Activated CD4-positive, alpha-beta T cell treated with anti-CD3 and anti-CD28 coated beads, Interleukin-10, Interleukin-2, amounts not matched to agents 100 ng/mL and 50 ng/mL, durations not matched to agents 16 hours and 8 hours (primary cell): ENCODE results near the gene SARDH.
"Not testable (repeated sequence)": the region's sequence is repeated elsewhere in the genome, so short reads cannot be mapped to it uniquely, and the experiment has no call there.

Source experiments
- DNase-seq: peaks from one replicate; pipeline ENCODE4 v3.0.0-alpha.2; 2020

Gene SARDH

DNA sequence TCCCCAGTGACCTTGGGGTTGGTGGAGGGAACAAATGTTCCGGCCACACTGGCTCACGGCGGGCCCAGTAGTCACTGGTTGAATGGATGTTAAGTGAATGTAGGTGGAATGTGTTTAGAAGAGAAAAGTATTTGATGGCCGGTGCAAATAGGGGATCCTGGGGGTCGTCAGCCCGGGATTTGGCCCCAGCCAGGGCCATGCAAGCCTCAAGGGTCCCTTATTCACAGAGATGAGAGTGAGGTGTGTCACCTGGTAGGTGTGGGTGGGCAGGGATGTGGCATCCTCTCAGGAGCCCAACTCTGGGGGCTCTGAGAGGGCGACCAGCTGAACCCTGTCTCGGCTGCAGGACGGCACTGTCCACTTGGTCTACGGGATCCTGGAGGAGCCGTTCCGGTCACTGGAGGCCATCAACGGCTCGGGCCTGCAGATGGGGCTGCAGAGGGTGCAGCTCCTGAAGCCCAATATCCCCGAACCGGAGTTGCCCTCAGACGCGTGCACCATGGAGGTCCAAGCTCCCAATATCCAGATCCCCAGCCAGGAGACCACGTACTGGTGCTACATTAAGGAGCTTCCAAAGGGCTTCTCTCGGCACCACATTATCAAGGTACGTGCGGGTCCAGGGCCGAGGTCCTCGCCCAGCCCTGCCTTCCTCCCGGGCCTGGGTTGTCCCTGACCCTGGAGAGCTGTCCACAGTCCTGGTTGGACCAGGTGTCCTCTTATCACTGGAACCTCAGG, 96.1 kb downstream of the SARDH start:
- DNase-seq, result no peak

DNA sequence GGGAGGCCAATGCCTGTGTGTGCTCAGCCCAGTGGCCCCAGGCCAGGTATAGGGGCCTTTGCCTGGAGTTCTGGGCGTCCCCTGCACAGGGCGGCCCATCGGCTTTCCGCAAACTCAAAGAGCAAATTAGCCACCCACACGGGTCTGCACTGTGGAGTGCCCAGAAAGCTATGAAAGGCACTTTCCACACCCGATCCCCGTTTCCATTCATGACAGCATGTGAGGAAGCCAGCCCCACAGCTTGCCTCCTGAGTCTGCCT, 96.8 kb downstream of the SARDH start:
- DNase-seq, result no peak

DNA sequence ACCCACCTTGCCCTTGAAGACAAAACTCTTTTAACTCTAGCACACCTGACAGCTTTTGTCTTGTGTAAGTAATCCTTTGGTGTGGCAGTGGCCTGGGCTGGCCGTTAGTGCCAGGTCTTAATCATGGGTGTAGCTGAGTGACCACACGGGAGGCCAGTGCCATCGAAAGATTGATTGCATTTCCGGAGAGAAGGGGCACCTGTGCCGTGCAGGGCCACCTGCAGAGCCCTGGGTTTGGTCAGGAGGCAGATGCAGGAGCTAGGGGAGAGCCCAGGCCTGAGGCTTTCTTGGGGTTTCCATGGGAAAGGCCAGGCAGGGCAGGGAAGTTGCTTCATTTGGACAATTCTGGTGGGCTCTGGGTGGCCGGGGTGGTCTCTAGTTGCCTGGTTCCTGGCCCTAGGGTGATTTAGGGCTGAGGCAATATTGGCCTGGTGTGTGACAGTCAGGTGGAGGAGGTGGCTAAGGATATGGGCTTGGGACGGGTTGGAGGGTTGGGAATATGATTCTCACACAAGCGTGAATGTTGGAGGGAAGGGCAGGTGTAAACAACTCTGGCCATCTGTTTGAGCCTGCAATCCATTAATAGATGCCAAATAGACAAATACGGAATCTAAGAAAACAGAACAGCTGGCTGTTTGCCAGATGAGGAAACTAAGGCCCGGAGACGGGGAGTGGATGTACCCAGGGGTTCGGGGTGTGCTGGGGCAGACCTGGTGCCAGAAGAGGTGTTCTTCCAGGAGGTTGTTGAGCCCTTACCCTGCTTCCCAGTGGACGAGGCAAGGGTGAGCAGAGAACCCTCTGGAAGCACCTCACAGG, 97.4 kb downstream of the SARDH start:
- DNase-seq, result no peak

DNA sequence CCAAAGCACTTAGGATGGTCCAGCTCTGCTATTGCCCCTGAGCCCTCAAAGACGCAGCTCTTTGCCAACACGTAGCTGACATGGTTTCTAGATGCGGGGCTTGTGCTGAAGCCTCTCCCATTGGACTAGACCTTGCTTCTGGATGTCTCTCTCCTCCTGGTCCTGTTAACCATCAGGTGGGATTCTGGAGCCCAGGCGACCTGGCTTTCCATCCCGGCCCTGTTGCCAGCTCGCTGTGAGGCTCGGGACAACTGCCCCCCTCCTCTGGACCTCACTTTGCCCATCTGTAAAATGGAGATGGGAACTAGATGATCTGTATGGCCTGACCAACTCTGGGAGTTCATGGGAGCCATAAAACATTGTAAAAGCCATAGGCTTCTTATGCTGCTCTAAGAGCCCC, 98.0 kb downstream of the SARDH start:
- DNase-seq, result no peak

DNA sequence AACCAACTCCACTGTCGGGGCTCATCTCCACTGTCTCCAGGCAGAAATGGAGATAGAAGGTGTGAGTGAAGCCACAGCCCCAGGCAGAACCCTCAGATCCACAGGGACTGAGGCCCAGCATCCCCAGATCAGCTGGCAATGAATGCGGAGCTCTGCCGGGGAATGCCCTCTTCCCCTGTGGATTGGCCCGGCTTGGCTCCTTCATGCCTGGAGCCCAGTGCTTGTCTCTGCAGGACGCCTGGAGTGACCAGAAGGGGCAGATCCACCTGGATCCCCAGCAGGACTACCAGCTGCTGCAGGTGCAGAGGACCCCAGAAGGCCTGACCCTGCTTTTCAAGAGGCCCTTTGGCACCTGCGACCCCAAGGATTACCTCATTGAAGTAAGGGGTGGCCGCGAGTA, 98.5 kb downstream of the SARDH start:
- no peak for DNase-seq

DNA sequence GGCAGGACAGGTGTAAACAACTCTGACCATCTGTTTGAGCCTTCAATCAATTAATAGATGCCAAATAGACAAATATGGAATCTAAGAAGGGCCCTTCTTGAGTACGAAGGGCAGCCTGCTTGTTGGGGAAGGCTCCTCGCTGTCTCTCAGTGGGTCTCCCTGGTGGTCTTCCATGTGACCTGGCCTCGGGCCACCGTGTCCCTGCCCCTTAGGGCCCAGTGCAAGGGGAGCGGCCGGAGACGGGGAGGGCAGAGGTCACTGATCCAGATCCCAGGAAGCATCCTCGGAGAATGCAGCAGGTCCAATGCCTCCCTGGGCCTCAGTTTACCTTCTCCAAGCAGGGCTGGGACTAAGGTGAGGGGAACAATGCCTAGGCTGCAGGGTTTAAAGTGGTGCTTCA, 99.4 kb downstream of the SARDH start:
- DNase-seq, result no peak

DNA sequence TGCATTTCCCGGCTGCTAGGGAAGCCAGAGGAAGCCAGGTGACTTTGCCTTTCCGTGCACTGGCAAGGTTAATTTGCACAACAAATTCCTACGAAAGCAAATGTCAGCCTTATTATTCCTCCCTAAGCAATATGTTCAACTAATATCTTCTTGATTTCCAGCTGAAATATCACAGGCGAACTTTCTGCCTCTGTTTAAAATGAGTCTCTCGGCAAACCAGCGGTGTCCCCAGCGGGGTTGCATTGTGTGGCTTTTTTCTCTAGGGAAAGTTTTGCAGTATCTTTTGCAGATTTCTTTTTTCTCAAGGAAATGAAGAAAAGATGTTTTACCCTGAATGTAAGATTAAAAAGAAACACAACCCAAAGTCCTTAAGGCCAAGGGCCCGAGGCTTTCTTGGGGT, 100.1 kb downstream of the SARDH start:
- DNase-seq, result no peak

DNA sequence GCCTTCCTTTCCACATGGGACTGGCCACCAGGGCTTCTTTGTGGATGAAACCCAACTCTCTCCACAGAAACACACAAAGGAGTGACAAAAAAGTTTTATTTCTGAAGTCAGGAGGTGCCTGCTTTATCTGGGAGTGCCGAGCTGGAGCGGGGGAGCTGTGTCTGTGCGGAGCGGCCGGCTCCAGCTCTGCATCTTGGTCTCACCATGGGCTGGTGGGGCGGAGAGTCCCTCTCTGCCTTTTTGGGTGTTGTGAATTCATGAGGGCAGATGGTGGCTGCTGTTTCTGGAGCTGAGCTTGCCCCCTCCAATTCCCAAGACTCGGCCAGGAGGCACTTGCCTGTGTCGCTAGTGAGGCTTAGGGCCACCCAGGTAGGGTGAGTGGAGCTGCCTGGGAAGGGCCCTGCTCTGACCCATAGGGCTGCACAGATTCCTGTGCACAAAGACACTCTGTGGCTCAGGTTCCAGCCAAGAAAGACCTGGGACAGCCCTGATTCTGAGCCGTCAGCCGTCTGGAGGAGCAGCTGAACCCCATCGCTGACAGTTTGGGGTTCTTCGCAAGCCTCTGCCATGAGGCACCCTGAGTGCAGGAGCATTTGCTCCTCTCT, 100.6 kb downstream of the SARDH start:
- DNase-seq, result no peak

DNA sequence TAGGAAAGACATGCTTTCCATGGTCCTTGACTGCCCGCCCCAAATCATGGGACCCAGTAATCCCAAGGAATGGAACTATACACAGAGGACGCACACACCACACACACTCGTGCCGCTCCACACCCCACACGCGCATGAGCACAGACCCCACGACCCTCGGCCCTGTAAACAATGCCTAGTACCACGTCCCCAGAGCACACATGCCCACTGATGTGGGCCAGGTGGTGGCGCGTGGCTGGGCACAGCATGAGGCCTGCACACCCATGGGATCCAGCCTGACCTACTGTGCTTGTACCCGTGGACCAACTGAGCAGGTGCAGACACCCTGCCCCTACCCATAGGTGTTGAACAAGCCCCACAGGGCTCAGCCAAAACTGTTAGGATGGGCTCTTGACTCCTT, 101.2 kb downstream of the SARDH start:
- DNase-seq, result no peak

DNA sequence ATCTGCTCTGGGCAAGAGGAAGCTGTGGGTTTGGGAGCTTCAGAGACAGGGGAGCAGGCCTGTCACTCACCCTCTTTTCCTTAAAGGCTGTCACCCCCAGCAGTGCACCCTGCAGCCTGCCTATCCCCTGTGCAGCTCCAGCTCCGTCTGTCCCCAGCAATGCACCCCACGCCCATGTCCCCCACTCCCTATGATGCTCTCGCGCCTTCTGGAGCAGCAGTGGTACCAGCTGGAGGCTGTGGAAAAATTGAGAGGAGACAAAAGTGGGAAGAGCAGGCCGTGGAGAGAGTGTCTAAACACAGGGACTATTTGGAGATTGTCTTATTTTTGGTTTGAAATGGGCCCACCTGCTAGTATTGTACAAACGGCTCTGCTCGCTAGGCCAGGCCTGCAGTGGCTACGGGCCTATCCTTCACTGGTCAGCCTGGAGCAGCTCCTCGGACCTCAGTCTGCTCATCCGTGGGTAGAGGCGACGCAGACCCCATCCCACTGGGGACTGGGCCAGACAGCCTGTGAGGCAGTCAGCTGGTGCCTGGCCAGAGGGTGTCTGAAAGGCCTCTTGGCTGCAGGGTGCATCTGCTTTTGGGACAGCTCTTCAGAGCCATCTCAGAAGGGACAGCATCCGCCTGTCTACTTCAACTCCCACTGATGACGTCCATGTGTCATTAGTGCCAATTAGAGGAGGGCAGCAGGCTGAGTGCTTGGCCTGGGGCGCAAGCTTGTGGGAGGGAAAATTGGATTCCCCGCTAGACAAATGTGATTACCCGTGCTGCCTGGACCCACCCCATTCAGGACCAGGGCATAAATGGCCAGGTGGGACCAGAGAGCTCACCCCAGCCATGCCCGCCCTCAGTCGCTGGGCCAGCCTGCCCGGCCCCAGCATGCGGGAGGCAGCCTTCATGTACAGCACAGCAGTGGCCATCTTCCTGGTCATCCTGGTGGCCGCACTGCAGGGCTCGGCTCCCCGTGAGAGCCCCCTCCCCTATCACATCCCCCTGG, 102.3 kb downstream of the SARDH start, which contains the start of gene DBH:
DBH (plus strand) TSS at position 831 of the 999 bp plus-strand sequence; CDS start at position 840, 9 bp downstream.
- no peak for DNase-seq

DNA sequence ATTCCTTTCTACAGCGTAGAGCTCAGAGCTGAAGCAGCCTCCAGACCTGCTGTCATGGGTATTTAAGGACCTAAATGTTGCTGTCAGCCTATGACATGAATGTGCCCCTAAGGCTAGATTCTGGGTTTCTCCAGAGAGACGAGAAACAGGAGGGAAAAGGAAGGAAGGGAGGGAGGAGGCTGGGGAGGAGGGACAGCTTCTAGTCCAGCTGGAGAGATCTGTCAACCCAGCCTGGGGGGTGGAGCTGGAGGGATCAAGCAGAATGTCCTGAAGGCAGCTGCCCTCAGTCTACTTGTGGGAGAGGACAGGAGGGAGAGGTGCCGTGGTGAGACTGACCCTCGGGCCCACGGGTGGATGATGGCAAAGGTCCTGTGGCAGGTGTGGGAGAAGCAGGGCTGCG, 103.1 kb downstream of the SARDH start:
- DNase-seq, result no peak

DNA sequence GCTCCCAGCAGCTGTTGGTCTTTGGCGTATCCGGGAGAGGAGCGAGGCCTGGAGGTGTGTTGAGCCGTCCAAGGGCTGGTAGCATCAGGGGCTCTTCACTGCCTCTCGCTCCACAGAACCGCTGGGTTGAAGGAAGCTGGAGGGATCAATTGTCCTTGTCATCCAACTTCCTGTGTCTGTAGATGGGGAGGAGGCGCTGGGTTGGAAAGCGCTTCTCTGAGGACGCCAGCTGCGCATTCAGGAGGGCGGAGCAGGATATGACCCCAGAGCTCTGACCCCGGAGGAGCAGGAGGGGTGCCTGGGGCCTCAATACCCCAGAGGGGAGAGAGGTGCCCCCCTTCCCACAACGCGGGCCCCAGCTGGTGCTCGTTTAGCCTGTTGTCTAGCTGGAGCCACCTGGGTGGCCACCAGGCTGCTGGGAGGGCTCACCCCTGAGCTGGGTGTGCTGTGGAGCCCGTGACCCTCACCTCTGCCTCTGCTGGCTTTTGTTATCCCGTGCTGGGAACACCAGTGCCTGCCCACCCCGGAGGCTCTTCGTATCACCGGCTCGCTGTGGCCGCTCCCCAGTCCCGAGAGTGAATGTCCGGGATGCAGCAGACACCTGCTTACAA, 104.0 kb downstream of the SARDH start:
- DNase-seq, result no peak

DNA sequence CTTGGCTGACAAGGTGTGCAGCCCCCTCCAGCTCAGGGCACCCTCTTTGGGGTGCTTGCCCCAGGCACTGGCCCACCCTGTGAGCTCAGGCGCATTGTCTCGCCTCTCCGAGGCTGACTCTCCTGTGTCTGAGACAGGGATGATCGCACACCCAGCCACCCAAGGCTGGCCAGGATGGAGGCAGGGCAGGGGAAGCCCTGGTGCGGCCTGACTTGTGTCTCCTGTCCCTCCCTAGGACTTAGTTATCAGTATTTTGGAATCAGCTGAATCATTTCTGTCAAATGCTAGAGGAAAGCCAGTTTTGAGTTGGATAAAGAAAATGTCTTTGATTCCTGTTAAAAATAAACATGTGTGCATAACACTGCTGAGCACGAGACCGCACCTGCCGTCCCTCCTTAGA, 104.5 kb downstream of the SARDH start:
- DNase-seq, result no peak

DNA sequence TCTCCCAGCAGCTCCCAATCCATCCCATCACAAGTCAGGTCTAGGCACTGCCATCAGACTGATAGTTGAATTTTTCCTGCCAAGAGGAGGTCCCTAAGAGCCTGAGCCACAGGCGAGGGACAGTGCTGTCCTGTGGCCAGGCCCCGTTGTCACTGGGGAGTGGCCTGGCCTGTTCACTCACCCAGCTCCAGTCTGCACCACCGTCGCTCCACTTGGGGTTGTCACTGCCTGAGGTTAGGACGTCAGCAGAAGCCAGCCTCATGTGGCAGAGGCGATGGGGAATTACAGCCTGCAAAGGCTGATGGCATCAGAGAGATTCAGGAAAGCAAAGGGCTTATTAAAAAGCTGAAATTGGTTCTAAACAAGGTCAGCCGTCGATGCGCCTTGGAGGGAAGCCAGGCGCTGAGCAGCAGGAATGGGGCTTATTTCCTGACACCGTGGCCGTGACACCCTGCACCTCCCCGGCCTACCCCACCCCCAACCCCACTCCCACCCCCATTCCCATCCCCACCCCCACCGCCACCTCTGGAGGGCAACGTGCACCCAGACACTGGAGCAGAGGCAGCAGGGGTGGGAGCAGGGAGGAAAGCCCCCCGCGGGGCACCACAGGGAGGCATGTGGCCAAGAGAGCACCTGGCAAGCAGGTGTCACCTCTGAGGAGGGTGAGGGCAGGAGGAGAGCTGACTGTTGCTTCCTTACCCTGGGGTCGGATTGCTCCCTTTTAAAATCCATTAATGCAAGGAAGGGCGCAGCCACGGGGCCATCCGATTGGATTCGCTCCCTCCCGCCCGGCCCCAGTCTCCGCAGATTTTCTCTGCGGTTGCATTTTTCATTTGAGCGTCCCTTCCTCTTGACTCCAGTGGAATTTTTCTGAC, 105.1 kb downstream of the SARDH start:
- no peak for DNase-seq

DNA sequence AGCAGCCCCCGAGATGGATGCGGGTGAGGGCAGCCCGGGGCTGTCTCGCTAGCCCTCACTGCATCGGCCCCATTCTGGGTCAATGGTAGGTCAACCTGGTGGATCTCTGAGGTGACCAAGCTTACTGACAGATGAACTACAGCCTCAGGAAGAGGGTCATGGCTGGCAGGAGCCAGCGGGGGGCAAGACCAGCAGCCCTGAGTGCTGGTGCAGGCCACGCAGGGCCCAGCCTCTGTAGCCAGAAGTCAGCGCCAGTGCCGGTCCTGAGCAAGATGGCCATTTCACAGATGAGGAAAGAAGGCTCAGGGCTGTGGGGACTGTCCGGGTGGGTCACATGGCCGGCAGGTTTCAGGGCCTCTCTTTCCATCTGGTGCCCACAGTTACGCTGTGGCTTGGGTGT, 107.0 kb downstream of the SARDH start:
- DNase-seq, result no peak

DNA sequence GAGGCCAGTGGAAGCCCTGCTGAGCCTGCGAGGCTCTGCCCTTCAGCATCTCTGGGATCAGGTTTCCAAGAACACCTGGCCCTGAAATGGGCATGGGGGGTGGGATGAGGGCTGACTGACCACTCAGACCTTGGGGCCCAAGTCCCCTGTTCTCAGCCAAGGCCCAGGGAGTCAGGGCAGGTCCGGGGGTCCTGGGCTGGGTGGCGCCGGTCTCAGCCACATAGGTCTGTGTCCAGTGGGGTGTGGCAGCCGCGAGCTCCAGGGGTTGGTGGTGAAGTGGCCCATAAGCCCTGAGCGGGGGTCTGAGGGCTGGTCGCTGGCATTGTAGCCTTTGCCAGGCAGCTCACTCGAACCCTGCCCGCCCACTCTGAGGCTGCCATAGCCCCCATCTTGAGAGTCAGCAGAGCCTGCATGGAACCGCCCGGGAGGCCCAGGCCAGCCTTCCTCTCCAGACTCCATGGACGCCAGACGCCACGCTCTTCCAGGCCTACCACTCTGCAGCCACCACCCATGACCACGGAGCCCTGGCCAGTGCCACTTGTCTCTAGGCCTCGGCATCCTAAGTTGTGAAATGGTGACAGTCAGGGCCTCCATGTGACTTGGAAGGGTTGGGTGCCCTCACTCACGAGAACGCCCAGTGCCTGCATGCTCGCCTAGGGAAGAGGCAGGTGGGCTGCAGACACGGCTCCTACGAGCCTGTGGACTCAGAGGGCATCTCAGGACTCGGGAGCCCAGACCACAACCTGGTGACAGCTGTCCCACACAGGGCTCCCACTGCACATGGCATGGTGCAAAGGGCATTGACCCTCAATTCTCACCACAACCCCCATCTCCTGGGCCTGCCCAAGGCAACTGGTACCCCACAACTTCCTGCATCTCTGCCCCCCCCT, 108.7 kb downstream of the SARDH start:
- no peak for DNase-seq

DNA sequence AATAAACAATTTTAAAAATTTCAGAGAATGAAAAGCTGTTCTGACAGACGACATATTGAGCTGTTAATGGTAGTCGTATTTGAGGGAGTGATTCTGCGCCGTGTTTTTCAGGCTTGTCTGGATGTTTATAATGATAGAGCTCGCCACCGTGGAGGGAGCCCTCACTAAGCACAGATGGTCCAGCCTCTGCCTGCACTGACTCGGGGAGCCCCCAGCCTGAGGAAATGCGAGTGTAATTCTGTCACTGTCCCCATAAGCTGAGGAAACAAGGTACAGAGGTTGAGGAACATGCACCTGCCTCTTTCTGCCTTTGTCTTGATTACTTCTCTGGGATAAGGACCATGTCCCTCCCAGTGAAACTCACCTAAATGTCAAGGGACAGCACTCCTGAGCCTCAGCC, 109.4 kb downstream of the SARDH start:
- DNase-seq, result no peak

DNA sequence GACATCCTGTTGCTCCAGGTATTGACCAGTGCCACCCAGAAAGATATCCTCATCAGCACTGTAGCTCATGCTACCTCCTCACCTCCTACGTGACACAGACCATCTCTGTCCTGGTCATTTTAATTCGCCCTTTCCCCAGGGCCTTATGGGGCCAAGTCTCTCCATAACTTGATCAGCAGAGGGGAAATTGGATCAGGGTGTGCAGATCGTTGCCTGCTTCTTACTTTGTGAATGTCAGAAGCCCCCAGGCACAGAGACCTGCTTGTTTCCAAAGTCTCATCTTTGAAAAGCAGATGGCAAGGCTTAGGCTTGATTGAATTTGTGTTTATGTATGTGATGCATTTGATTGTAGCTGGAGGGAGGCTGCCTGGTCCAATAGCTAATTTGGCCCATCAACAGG, 110.8 kb downstream of the SARDH start:
- no peak for DNase-seq

DNA sequence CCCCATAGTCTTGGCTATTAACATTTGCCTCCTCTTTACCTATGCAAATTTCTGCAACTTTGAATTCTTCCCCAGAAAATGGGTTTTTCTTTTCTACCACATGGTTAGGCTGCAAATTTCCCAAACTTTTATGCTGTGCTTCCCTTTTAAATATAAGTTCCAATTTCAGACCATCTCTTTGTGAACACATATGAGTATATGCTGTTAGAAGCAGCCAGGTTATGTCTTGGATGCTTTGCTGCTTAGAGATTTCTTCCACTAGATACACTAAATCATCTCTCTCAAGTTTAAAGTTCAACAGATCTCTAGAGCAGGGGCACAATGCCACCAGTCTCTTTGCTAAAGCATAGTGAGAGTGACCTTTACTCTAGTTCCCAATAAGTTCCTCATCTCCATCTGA, 112.1 kb downstream of the SARDH start:
- DNase-seq, result not testable (repeated sequence)

DNA sequence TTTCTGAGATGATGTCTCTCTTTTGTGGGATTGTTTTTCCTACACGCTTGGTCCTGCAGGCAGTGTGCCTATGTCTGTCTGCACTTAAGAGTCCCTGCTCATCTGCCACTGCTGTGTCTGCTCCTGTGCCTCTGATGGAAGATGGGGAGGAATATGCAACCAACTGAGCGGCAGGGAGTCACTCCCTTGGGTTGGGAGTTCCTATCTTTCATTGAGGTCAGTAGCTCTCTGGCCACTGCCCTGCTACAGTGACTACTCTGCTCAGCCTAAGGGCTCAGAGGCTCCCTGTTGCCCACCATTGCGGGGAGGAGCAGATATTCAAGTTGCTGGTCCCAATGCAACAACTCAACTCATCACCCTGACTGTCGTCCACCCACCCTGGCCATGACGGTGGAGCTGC, 115.6 kb downstream of the SARDH start:
- no peak for DNase-seq
